Activated CD4-positive, alpha-beta T cell treated with anti-CD3 and anti-CD28 coated beads, Interleukin-2, amount 50 U/mL, for 24 hours (primary cell): ENCODE measurements around the gene KRTAP4-1.
"Not testable (repeated sequence)": the region's sequence is repeated elsewhere in the genome, so short reads cannot be mapped to it uniquely, and the experiment has no call there.

Source experiments
- DNase-seq, 2 donors: peaks; one replicate each; pipeline ENCODE4 v3.0.0-alpha.2; 2020; ENCODE audit warnings: low read depth in 1 of 2, low spot score in 1 of 2

The KRTAP4-1 gene

DNA sequence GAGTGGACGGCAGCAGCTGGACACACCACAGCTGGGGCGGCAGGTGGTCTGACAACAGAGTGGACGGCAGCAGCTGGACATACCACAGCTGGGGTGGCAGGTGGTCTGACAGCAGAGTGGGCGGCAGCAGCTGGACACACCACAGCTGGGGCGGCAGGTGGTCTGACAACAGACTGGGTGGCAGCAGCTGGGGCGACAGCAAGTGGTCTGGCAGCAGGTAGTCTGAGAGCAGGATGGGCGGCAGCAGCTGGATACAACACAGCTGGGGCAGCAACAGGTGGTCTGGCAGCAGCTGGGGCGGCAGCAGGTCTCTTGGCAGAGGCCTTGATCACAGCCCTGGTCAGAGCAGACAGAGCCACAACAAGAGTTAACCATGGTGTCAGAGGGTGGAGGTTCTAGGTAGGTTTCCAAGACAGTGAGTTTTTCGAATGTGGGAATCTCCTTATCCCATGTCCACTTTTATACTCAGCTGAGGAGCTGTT, at the start of gene KRTAP4-1:
Gene KRTAP4-1 (minus strand): TSS at position 432 of the 482 bp plus-strand sequence. CDS start 57 bp downstream, at position 375.
- DNase-seq: no peak

DNA sequence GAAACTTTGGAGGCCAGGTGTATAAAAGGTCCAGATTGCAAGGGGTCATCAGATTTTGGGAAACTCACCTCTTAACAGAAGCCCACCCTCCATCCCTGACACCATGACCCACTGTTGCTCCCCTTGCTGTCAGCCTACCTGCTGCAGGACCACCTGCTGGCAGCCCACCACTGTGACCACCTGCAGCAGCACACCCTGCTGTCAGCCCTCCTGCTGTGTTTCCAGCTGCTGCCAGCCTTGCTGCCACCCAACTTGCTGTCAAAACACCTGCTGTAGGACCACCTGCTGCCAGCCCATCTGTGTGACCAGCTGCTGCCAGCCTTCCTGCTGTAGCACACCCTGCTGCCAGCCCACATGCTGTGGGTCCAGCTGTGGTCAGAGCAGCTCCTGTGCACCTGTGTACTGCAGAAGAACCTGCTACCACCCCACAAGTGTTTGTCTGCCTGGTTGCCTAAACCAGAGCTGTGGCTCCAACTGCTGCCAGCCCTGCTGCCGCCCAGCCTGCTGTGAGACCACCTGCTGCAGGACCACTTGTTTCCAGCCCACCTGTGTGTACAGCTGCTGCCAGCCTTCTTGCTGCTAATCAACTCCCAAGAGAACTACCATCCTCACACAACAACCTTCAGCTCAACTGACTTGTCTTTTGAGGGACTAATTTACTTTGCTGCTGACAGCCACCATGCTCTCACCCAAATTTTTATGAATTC, 47.8 kb upstream of the KRTAP4-1 start, which contains the start of gene KRTAP9-3:
Gene KRTAP9-3 (plus strand): TSS at position 51 of the 707 bp plus-strand sequence. CDS start 53 bp downstream, at position 104.
- not testable (repeated sequence) for DNase-seq

GRCh38 chr17:41231731-41232130, 47.0 kb upstream of the KRTAP4-1 start:
- no peak for DNase-seq

DNA sequence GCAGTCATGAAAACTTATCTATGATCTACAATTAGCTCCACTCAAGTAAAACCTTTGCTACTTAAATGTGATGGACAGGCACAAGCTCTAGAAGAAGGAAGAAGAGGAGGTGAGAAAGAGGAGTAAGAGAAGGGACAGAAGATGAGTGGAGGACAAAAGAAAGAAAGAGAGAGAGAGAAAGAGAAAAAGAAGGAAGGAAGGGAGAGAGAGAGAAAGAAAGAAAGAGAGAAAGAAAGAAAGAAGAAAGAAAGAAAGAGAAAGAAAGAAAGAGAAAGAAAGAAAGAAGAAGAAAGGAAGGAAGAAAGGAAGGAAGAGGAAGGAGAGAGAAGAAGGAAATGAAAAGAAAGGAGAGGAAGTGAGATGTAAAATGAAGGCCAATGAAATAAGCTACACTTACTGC, 45.4 kb upstream of the KRTAP4-1 start:
- no peak for DNase-seq

GRCh38 chr17:41226598-41227095, 41.9 kb upstream of the KRTAP4-1 start, which contains the start of gene KRTAP9-2:
Gene KRTAP9-2, plus strand, starts transcription at chr17:41226648. Its CDS starts 7 bp downstream, at chr17:41226655.
- not testable (repeated sequence) for DNase-seq

DNA sequence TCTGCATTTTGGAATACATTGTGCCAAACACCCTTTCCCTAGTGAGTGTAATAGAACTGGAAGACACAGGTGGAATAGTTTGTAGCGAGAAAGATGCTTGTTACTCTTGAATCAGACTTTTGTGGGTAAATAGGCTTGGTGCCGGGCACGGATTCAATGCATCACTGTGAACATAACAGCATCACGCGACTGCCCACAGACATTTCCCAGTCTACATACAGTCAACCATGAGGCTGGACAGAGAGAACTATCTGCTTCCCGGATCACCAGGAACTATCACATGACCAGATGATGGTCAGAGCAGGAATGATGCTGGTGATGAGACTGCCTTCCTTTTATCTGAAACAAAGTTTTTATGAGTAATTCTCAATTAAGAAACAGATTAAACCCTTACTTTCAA, 41.3 kb upstream of the KRTAP4-1 start:
- DNase-seq: no peak

GRCh38 chr17:41223821-41224220, 39.1 kb upstream of the KRTAP4-1 start:
- DNase-seq: no peak

DNA sequence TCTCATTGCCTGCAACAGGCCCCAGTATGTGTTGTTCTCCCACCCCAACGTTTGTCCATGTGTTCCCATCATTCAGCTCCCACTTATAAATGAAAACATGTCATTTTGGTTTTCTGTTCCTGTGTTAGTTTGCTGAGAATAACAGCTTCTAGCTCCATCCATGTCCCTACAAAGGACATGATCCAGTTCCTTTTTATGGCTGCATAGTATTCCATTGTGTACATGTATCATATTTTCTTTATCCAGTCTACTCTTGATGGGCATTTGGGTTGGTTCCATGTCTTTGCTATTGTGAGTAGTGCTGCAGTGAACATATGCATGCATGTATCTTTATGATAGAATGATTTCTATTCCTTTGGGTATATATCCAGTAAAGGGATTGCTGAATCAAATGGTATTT, 31.0 kb upstream of the KRTAP4-1 start:
- DNase-seq: no peak

GRCh38 chr17:41212524-41213169, 27.9 kb upstream of the KRTAP4-1 start:
- DNase-seq: no peak

GRCh38 chr17:41211845-41212466, 27.2 kb upstream of the KRTAP4-1 start:
- no peak for DNase-seq

DNA sequence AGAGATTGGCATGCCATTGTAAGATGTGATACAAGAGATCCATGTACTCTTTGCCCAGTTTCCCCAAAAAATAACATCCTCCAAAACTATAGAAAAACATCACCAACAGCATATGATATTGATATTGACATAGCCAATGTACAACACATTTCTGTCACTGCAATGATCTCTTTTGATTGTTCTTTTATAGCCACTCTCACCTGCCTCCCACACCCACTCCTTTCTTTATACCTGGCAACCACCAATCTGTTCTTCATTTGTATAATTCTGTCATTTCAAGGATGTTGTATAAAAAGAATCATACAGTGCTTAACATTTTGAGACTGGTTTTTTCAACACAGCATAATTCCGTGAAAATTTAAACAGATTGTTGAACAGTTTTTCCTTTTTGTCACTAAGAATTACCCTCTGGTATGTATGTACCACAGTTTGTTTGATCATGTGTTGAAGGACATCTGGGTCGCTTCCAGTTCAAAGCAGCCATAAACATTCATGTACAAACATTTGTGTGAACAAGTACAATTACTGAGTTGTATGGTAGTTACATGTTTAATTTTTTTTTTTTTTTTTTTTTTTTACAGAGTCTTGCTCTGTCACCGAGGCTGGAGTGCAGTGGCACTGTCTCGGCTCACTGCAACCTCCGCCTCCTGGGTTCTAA, 14.8 kb upstream of the KRTAP4-1 start:
- no peak for DNase-seq

DNA sequence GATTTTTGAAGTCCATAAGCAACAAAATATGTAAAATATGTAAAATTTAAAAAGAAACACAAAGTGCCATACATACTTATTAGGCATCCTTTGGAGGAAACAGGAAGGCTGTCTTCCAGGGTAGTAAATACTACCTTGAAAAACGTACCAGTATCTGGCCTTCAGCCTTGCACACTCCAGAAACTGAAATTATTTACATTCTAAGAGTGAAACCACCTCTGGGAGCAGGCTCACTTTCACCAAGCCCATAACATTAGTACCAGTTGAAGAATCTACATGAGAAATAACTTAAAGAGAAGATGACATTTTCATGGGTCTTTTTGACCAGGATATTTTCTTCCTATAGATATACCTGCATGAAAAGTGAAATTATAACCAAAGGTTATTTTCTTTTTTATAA, 11.4 kb upstream of the KRTAP4-1 start:
- no peak for DNase-seq

DNA sequence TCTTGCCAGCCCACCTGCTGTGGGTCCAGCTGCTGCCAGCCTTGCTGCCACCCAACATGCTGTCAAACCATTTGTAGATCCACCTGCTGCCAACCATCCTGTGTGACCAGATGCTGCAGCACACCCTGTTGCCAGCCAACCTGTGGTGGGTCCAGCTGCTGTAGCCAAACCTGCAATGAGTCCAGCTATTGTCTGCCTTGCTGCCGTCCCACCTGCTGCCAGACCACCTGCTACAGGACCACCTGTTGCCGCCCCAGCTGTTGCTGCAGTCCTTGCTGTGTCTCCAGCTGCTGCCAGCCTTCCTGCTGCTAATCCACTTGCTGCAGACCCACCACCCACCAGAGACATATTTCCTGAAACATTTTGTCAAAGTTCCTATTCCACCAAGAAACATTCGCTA, 5.6 kb upstream of the KRTAP4-1 start:
- no peak for DNase-seq

DNA sequence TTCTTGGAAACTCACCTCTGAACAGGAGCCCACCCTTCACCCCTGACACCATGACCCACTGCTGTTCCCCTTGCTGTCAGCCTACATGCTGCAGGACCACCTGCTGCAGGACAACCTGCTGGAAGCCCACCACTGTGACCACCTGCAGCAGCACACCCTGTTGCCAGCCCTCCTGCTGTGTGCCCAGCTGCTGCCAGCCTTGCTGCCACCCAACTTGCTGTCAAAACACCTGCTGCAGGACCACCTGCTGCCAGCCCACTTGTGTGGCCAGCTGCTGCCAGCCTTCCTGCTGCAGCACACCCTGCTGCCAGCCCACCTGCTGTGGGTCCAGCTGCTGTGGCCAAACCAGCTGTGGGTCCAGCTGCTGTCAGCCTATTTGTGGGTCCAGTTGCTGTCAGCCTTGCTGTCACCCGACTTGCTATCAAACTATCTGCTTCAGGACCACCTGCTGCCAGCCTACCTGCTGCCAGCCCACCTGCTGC, 5.2 kb upstream of the KRTAP4-1 start, which contains the start of gene KRTAP9-1:
Gene KRTAP9-1 (plus strand): TSS at position 51 of the 482 bp plus-strand sequence. CDS start 0 bp downstream, at position 51.
- not testable (repeated sequence) for DNase-seq

DNA sequence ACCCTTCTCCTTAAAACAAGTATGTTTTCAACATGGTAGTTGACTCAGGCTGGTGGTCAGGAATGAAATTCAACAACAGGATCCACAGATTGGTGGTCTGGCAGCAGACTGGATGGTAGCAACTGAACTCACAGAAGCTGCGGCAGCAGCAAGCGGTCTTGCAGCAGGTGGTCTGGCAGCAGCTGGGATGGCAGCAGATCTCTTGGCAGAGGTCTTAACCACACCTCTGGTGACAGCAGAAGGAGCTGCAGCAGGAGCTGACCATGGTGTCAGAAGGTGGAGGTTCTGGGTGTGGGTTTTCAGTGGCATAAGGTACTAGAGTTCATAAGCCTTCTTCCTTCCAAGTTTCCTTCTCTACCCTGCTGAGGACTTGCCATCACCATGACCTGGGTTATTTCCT, 2.2 kb upstream of the KRTAP4-1 start:
- no peak for DNase-seq

DNA sequence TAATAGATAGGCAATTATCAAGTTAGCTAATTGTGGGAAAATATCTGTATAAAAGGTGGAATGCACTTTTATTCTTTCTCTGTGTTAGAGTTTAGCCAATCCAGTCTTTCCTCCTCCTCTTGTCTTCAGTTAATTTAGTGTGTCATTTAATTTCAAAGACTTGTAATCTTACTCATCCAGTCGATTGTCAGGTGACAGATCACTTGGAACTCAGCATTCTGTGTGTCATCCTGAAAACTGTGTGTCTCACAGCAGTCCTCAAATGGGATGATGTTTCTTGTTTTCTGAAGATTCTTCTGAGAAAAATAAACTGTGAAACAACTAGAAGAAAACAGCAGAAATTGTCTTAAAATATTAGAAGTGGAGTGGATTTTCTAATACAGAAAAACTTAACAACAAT, 290 bp upstream of the KRTAP4-1 start:
- DNase-seq: no peak

DNA sequence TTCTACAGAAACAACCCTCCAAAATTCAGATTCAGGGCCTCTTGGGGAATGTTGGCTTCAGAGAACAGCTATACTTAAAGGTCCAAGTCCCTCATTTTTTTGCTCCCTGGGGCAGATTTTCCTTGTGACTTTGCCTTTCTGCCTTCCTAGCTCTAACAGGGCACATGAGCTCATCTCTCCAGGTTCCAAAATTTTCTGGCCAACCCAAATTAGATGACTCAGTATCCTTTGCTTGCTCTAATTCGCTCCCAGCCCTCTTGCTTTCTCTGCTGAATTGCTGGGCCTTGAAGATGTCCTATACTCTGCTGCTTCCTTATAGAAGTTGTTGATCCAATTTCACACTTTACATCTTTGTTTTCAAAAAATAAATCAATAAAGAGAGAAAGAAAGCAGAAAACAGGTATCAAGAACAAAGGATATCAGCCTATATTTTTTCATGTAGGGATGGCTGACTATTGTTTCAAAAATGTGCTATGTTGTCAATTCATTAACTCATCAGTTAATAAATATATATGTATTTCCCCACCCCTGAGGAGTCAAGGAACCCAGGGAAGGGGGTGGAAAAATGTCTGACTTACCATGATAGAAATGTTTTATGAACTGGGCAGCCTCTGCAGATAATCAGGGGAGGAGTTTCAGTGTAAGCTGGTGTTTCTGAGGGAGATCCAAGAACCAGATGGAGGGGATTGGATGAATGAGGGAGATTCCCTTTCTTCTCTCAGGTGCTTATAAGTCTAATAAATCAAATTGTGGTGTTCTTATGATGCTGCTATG, 5.7 kb downstream of the KRTAP4-1 start:
- no peak for DNase-seq

DNA sequence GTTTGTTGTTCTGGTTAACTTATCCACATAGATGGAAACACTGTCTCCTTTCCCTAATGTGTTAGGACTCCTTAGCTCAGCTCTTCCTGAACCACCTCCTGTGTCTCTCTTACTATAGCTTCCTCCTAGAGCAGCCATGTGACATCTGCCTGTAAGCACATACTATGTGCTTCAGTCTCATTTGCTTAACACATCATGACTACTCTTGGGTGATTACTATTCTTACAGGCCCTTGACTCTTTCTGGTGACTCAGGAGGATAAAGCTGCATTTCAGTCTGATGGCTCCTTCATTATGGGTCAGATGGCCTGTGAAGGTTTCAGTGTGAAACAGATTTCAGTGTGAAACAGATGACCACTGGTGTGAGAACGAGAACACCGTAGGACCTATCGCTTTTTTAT, 6.4 kb downstream of the KRTAP4-1 start:
- DNase-seq: no peak

DNA sequence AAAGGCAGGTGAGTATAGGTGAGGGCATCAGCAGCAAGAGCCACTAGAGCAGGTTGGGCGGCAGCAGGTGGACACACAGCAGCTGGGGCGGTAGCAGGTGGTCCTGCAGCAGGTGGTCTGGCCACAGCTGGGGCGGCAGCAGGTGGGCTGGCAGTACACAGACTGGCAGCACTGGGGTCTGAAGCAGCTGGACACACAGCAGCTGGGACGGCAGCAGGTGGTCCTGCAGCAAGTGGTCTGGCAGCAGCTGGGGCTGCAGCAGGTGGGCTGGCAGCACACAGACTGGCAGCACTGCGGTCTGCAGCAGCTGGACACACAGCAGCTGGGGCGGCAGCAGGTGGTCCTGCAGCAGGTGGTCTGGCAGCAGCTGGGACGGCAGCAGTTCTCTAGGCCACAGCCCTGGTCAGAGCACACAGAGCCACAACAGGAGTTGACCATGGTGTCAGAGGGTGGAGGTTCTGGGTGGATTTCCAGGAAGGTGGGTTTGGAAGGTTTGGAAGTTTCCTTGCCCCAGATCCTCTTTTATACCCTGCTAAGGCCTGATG, 6.9 kb downstream of the KRTAP4-1 start, which contains the start of gene KRTAP4-2:
Gene KRTAP4-2 (minus strand): TSS at position 495 of the 545 bp plus-strand sequence. CDS start 57 bp downstream, at position 438.
- DNase-seq: no peak
